Activated B cell treated with CpG ODN at 0.5 μM for 24 hours (primary cell): Measurements from ENCODE around the gene PADI3. TPM values are rescaled to one million over a fixed set of nuclear protein-coding genes. Genes with fewer than 3 reads are reported as not detected.
"Not testable (repeated sequence)": the region's sequence is repeated elsewhere in the genome, so short reads cannot be mapped to it uniquely, and the experiment has no call there.

Source experiments
- ATAC-seq: fragments of 200-7000 bp; cut with Tn5 transposase; one replicate; pipeline ENCODE4 v1.10.0; 2021; ENCODE audit warnings: low read depth, mild to moderate bottlenecking, moderate library complexity
- CTCF ChIA-PET: fragments of 350-600 bp; sonication (Branson Sonifier 250); formaldehyde crosslinking; loops from one replicate; lab custom pipeline; 2021; ENCODE audit warnings: antibody characterized with exemption; lab: Charles Lee
- POLR2A ChIA-PET: fragments of 350-600 bp; sonication (Branson Sonifier 250); formaldehyde crosslinking; loops from one replicate; lab custom pipeline; 2021; ENCODE audit warnings: antibody characterized with exemption; lab: Charles Lee
- DNase-seq: peaks from one replicate; pipeline ENCODE4 v3.0.0; 2022
- H3K27ac Mint-ChIP-seq: one replicate; pipeline ENCODE4 v1.8.0; 2020; ENCODE audit warnings: mixed read lengths
- H3K27me3 Mint-ChIP-seq: one replicate; pipeline ENCODE4 v1.8.0; 2021; ENCODE audit warnings: mixed read lengths
- H3K36me3 Mint-ChIP-seq: one replicate; pipeline ENCODE4 v1.8.0; 2021; ENCODE audit warnings: low read depth, mixed read lengths
- H3K4me1 Mint-ChIP-seq: one replicate; pipeline ENCODE4 v1.8.0; 2021; ENCODE audit warnings: mixed read lengths
- H3K4me3 Mint-ChIP-seq: one replicate; pipeline ENCODE4 v1.8.0; 2020; ENCODE audit warnings: mild to moderate bottlenecking, mixed read lengths
- H3K9me3 Mint-ChIP-seq: one replicate; pipeline ENCODE4 v1.8.0; 2020; ENCODE audit warnings: mixed read lengths
- CTCF ChIP-seq: fragments of 200-600 bp; IDR thresholded peaks from one replicate; pipeline ENCODE4 v1.8.0; 2022; ENCODE audit warnings: antibody characterized with exemption, mild to moderate bottlenecking
- intact Hi-C: fragments of 100-400 bp; cut with micrococcal nuclease; formaldehyde crosslinking; loops from one replicate; pipeline ENCODE4 v1.15.1; 2024
- total RNA-seq: library from RNA; stranded (reverse); gene quantifications from 2 replicates; pipeline ENCODE4 v1.2.3, GENCODE V29; 2022

PADI3 gene
- total RNA-seq, 1 donor from 2014 or later: not detected

GRCh38 chr1:17319561-17320350 is 70.9 kb downstream of the PADI3 start:
- no peak for TF ChIP-seq CTCF
- POLR2A ChIA-PET: no interaction called here
- Mint-ChIP-seq H3K27ac (no peak overlapping the region), H3K4me3 (no peak overlapping the region), H3K36me3 (no peaks in the 10 kb centered on the region), H3K27me3 (no peaks in the 10 kb centered on the region), H3K4me1 (no peaks in the 10 kb centered on the region), H3K9me3 (peaks cover 2% of the 10 kb centered on the region)
- DNase-seq (no peak), ATAC-seq (no peak)
- CTCF ChIA-PET: no interaction called here
- intact Hi-C loops: no loop called here

- ChIA-PET POLR2A (interaction anchor here (0.6 kb wide), 1 partner anchor 218 kb away, joined by 3 read pairs; no protein-coding TSS in a partner anchor), CTCF (interaction anchor here (1.1 kb wide), 1 partner anchor 10 kb away, joined by 3 read pairs; no protein-coding TSS in a partner anchor)
- DNase-seq, ATAC-seq, H3K4me3 Mint-ChIP-seq, intact Hi-C loops, H3K9me3 Mint-ChIP-seq, H3K36me3 Mint-ChIP-seq, H3K27me3 Mint-ChIP-seq, H3K27ac Mint-ChIP-seq, H3K4me1 Mint-ChIP-seq: not testable (repeated sequence)
Observed at GRCh38 chr1:17321857-17322390, 73.0 kb downstream of the PADI3 start.

GRCh38 chr1:17328855-17329254 is 80.0 kb downstream of the PADI3 start:
- DNase-seq (no peak), ATAC-seq (no peak)
- intact Hi-C loops: no loop called here
- no peak overlapping the region for H3K27ac Mint-ChIP-seq
- no peak for TF ChIP-seq CTCF
- CTCF ChIA-PET: no interaction called here
- POLR2A ChIA-PET: no interaction called here
- no peaks in the 10 kb centered on the region for H3K4me1 Mint-ChIP-seq
- H3K4me3 Mint-ChIP-seq: no peak overlapping the region
- no peaks in the 10 kb centered on the region for H3K36me3 Mint-ChIP-seq
- peaks cover 19% of the 10 kb centered on the region for H3K27me3 Mint-ChIP-seq
- peaks cover 4% of the 10 kb centered on the region for H3K9me3 Mint-ChIP-seq

GRCh38 chr1:17329610-17330009 is 80.7 kb downstream of the PADI3 start:
- DNase-seq (no peak), ATAC-seq (no peak)
- H3K27ac Mint-ChIP-seq: no peak overlapping the region
- ChIA-PET CTCF (no interaction called here), POLR2A (no interaction called here)
- H3K4me1 Mint-ChIP-seq: no peaks in the 10 kb centered on the region
- peaks cover 19% of the 10 kb centered on the region for H3K27me3 Mint-ChIP-seq
- H3K9me3 Mint-ChIP-seq: peaks cover 3% of the 10 kb centered on the region
- no peaks in the 10 kb centered on the region for H3K36me3 Mint-ChIP-seq
- TF ChIP-seq CTCF: no peak
- intact Hi-C loops: no loop called here
- H3K4me3 Mint-ChIP-seq: no peak overlapping the region

GRCh38 chr1:17330856-17331255 is 82.0 kb downstream of the PADI3 start:
- no peak for TF ChIP-seq CTCF
- H3K4me1 Mint-ChIP-seq: no peaks in the 10 kb centered on the region
- no peaks in the 10 kb centered on the region for H3K36me3 Mint-ChIP-seq
- no peak for DNase-seq
- ATAC-seq: no peak
- POLR2A ChIA-PET: no interaction called here
- intact Hi-C loops: no loop called here
- no peak overlapping the region for H3K27ac Mint-ChIP-seq
- H3K4me3 Mint-ChIP-seq: no peak overlapping the region
- CTCF ChIA-PET: no interaction called here
- H3K9me3 Mint-ChIP-seq: no peaks in the 10 kb centered on the region
- H3K27me3 Mint-ChIP-seq: peaks cover 24% of the 10 kb centered on the region
